Measurements from ENCODE around the gene FNDC10. TPM values are rescaled to one million over a fixed set of nuclear protein-coding genes. Genes with fewer than 3 reads are reported as not detected.

FNDC10 gene
- total and polyA plus RNA-seq, 8 donors, result 0.28 to 2.4 (median 1.1) TPM

DNA sequence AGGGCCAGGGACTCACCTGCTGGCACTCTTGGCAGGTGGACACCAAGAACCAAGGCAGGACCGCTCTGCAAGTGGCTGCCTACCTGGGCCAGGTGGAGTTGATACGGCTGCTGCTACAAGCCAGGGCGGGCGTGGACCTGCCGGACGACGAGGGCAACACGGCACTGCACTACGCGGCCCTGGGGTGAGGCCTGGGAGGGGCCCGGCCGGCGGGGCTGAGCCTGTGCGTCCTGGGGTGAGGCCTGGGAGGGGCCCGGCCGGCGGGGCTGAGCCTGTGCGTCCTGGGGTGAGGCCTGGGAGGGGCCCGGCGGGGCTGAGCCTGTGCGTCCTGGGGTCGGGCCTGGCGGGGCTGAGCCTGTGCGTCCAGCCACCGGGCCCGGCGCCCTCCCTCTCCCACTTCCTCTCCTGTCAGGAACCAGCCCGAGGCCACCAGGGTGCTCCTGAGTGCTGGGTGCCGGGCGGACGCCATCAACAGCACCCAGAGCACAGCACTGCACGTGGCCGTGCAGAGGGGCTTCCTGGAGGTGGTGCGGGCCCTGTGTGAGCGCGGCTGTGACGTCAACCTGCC, 27.4 kb upstream of the FNDC10 start:
- ATAC-seq (no peak), DNase-seq (peak in 3 of 6 donors; percentile 10 to 76 (median 21)), FAIRE-seq (no peak)
- Histone ChIP-seq H3K27ac (no peak overlapping the region), H3K4me3 (no peak overlapping the region), H3K9me3 (no peaks in the 10 kb centered on the region), H3K27me3 (no peaks in the 10 kb centered on the region), H3K4me1 (no peaks in the 10 kb centered on the region), H3K36me3 (peaks cover 0 to 6% (median 0%) of the 10 kb centered on the region in 3 donors)
- TF ChIP-seq, protein P1, sequence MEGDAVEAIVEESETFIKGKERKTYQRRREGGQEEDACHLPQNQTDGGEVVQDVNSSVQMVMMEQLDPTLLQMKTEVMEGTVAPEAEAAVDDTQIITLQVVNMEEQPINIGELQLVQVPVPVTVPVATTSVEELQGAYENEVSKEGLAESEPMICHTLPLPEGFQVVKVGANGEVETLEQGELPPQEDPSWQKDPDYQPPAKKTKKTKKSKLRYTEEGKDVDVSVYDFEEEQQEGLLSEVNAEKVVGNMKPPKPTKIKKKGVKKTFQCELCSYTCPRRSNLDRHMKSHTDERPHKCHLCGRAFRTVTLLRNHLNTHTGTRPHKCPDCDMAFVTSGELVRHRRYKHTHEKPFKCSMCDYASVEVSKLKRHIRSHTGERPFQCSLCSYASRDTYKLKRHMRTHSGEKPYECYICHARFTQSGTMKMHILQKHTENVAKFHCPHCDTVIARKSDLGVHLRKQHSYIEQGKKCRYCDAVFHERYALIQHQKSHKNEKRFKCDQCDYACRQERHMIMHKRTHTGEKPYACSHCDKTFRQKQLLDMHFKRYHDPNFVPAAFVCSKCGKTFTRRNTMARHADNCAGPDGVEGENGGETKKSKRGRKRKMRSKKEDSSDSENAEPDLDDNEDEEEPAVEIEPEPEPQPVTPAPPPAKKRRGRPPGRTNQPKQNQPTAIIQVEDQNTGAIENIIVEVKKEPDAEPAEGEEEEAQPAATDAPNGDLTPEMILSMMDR (IDR thresholded peaks at IDR 0.05), result no peak
- WGBS, 2 donors, result 90% methylated on average over 21 to 37 of the region's 37 CpGs
- intact Hi-C loops (cut with DNase I), result no loop called here

DNA sequence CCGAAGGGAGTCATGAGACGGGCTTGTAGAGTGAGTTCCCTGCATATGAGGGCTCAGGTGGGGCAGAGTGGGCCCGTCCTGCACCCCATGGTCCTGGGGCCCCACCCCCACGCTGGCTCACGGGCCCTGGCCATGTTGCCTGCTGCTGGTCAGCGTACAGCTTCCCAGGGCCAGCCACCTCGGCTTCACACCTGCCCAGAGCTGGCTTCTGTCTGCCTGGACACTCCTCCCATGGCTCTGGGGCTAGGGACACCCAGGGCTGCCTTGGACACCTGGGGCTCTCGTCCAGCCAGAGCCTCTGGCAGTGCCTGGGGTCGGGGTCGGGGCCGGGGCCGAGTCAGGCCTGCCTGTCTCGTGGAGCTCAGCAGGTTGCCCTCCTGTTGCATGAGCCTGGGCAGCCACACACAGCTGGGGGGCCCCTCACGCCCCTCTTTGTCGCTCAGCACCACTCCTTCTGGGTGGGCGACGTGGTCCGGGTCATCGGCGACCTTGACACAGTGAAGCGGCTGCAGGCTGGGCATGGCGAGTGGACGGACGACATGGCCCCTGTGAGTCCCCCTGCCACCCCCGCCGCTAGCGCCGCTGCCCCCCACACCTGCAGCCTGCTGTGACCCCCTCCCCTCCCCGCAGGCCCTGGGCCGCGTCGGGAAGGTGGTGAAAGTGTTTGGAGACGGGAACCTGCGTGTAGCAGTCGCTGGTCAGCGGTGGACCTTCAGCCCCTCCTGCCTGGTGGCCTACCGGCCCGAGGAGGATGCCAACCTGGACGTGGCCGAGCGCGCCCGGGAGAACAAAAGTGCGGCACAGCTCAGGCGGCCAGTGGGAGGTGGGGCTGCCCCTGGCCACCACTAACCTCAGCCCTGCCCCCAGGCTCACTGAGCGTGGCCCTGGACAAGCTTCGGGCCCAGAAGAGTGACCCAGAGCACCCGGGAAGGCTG, 26.5 kb upstream of the FNDC10 start:
- TF ChIP-seq, protein P1 (IDR thresholded peaks at IDR 0.05), result no peak
- Histone ChIP-seq H3K9me3 (no peaks in the 10 kb centered on the region), H3K4me1 (no peaks in the 10 kb centered on the region), H3K4me3 (no peak overlapping the region), H3K27me3 (no peaks in the 10 kb centered on the region), H3K36me3 (peaks cover 0 to 6% (median 0%) of the 10 kb centered on the region in 3 donors), H3K27ac (no peak overlapping the region)
- intact Hi-C loops (cut with DNase I), result no loop called here
- peak in 3 of 6 donors; percentile 13 to 74 (median 22) for DNase-seq
- ATAC-seq, result no peak
- FAIRE-seq, result no peak
- 94 to 96% methylated on average over 44 to 48 of the region's 48 CpGs for WGBS, 2 donors

DNA sequence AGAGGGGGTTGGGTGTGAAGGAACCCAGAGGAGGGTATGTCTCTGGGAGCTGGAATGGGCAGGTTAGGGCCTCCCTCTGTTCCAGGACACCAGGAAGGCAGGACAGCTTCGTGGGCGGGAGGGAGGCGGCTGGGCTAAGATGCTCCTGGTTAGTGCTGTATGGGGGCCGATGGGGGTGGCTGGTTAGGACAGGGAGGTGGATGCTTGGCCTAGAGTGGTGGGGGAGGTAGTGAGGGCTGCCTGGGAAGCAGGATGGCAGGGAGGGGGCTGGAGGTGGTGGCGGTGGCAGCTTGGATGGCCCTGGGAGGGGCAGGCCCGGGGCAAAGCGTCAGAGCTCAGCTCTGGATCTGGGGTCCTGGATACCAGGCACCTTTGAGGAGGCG, 25.9 kb upstream of the FNDC10 start:
- no peak overlapping the region for H3K27ac ChIP-seq
- H3K4me3 ChIP-seq, result no peak overlapping the region
- FAIRE-seq (no peak), ATAC-seq (no peak), DNase-seq (peak in 3 of 6 donors; percentile 14 to 64 (median 15))
- intact Hi-C loops (cut with DNase I), result no loop called here
- H3K9me3 ChIP-seq, result no peaks in the 10 kb centered on the region
- H3K27me3 ChIP-seq, result no peaks in the 10 kb centered on the region
- H3K4me1 ChIP-seq, result no peaks in the 10 kb centered on the region
- TF ChIP-seq, protein P1 (IDR thresholded peaks at IDR 0.05), result no peak
- H3K36me3 ChIP-seq, result peaks cover 0 to 6% (median 0%) of the 10 kb centered on the region in 3 donors
- 88 to 99% methylated on average over 7 to 8 of the region's 8 CpGs for WGBS, 2 donors

DNA sequence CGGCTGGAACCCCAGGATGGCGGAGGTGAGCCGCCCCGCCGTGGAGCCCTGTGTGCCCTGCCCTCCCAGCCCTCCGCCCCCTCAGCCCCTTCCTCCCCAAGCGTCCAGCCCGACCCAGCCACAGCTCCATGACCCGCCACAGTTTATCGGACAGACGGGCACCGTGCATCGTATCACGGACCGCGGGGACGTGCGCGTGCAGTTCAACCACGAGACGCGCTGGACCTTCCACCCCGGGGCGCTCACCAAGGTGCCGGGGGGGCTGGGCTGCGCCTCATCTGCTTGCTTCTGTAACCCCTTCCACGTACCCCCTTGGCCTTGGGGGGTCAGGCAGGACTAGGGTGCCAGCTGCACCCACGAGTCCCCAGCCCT, 25.5 kb upstream of the FNDC10 start:
- Histone ChIP-seq H3K4me3 (no peak overlapping the region), H3K27me3 (no peaks in the 10 kb centered on the region), H3K9me3 (no peaks in the 10 kb centered on the region), H3K4me1 (no peaks in the 10 kb centered on the region), H3K27ac (no peak overlapping the region), H3K36me3 (peaks cover 0 to 6% (median 0%) of the 10 kb centered on the region in 3 donors)
- FAIRE-seq (no peak), DNase-seq (peak in 1 of 6 donors; percentile 78), ATAC-seq (no peak)
- TF ChIP-seq, protein P1 (IDR thresholded peaks at IDR 0.05), result no peak
- intact Hi-C loops (cut with DNase I), result no loop called here
- WGBS, 2 donors, result 90 to 94% methylated on average over 21 to 28 of the region's 28 CpGs

All from pancreas (tissue), 10 donors.